Right kidney (tissue), 1 donor: Measurements from ENCODE around the gene GDF2.

Source experiments
- DNase-seq: peaks from one replicate; pipeline ENCODE4 v3.0.0-alpha.2; 2016

GDF2 gene

DNA sequence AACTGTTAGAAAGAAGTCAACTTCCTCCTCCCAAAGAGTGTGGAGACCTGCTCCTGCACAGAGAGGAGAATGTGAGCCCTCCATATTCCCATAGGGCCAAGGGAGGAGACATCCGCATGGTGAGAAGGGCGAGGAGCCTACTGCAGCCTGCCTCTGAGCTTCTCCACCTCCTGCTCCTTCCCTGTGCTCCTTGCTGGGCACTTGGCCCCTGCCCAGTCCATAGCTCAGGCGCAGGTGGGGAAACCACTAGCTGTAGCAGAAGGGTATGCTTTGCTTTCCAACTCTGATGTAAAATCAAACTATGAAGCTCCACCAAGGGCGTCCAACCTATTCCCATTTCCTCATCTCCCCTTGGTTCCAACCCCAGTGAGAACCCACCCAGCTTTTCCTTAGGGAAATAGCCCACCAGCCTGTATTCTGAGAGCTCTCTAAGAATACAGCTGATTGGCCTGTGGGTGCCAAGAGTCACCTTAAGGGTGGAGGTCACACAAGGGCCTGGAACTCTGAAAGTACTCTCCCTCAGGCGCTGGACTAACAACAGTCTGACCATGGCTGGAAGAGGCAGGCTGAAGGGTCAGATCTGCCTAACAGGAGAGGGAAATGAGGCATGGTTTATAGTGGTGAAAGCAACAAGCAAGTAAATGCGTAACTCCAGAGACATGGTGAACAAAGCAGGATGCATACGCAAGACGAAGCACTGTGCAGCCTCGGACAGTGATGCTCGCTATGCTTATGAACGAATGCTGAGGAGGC is 47.9 kb downstream of the GDF2 start:
- no peak for DNase-seq

GRCh38 chr10:47370878-47371277 is 48.6 kb downstream of the GDF2 start:
- no peak for DNase-seq

DNA sequence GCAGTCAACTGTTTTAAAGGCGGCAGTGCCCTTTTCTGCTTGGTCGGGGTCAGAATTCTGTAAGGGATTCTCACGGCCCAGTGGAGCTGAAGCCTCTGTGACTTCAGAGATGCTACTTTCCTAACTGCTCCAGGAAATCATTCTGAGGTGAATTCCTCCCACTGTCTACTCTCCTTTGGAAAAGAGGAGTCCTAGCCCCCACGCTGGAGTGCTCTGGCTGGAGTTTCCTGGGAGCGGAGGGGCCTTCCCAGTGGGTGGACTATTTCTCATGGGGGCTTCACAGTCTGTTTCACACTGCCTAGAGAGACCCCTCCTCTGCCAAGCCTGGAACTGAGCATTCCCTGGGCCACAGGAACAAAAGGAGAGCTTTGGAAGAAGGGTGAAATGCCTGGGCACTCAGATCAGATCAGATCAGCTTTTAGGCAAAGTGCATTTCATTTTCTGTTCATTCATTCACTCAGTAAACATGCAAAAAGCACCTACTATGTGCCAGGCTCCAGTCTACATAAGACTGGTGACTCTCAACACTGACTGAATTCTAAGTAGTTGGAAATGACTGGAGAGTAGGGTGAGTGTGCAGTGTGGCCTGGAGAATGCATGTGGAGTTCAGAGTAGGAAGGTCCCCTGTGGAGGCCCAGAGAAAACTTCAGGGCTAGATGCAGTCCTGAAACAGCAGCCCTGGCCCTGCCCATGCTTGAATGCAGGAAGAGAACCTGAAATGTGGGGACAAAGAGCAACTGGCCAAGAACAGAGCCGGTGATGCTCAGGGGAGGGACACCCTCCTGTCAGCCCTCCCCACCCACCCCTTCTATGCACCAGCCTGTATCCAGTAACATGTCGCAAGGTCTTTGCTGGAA is 49.6 kb downstream of the GDF2 start:
- no peak for DNase-seq

GRCh38 chr10:47372726-47373125 is 50.5 kb downstream of the GDF2 start:
- no peak for DNase-seq

GRCh38 chr10:47374611-47375536 is 52.6 kb downstream of the GDF2 start:
- DNase-seq: no peak

- DNase-seq: no peak
These were observed 54.4 kb downstream of the GDF2 start for GRCh38 chr10:47376522-47377220.
